ENCODE data around the gene CLEC16A. TPM values are rescaled to one million over a fixed set of nuclear protein-coding genes. Genes with fewer than 3 reads are reported as not detected.

CLEC16A gene
- total and polyA plus RNA-seq, 2 experiments from 2014 or later = 9.9 to 24.1 TPM

- TF ChIP-seq CREB1 (CRISPR knock-in tag; IDR thresholded peaks at IDR 0.05; ENCODE audit: low read depth) = no peak
- TF ChIP-seq CTCF (conservative IDR thresholded peaks at IDR 0.05; ENCODE audit: low read depth in 2 of 2) = no peak
- no peak for TF ChIP-seq EZH2 (IDR thresholded peaks at IDR 0.05; ENCODE audit: low read depth, unreplicated experiment)
- no peak for TF ChIP-seq JUNB (IDR thresholded peaks at IDR 0.05; ENCODE audit: unreplicated experiment)
- TF ChIP-seq EZH2phosphoT487 (IDR thresholded peaks at IDR 0.05; ENCODE audit: unreplicated experiment) = no peak
- no peak for TF ChIP-seq ZNF114 (CRISPR knock-in tag; IDR thresholded peaks at IDR 0.05)
Measured at GRCh38 chr16:11138769-11139325, 194.5 kb downstream of the CLEC16A start (continued).

DNA sequence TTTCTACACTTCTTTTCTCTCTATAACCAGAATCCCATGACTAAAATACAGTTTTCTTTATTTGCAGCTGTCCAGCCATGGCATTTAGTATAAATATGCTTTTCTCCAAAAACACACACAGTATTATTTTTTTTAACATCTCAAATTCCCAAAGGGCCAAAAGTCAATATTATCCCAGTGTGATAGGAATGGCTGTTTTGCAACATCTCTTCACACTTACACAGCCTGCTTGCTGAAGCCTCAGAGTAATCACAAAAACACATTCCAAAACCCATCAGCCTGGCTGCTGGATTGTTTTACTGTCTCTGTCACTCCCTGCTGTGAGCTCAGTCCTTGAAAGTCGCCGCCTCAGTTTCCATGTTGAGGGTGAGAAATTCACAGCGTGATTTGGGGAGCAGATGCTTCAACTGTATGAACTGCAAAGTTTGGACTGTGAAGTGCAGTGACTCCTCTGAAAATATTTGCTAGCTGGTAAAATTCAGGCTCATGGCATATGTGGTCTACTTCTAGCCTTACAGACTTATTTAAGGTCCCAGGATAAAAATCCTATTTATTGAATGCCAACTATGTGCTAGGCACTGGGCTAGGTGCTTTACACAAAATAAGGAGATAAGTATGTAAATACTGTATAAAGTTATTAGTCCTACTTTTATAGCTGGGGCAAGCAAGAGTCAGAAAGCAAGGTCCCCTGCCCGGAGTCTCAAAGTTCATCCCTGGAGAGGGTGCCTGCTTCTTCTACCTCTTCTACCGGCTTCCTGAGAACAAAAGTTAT is 195.1 kb downstream of the CLEC16A start:
- no peak overlapping the region; the same call in 1 of the 2 replicates for H3K27ac ChIP-seq (ENCODE audit: low read depth)
- no peaks in the 10 kb centered on the region for H4K20me1 ChIP-seq (replicated peaks; ENCODE audit: insufficient read depth)
- no peaks in the 10 kb centered on the region; the same call in 1 of the 2 replicates for H3K4me1 ChIP-seq (ENCODE audit: insufficient read depth)
- no peak overlapping the region for H3K4me2 ChIP-seq
- Mint-ChIP-seq H3K4me1 (peaks cover 26% of the 10 kb centered on the region), H3K36me3 (ENCODE audit: low read depth) (no peaks in the 10 kb centered on the region), H3K4me3 (no peak overlapping the region), H3K9me3 (no peaks in the 10 kb centered on the region), H3K27me3 (ENCODE audit: insufficient read depth, low read depth, poor library complexity) (no peaks in the 10 kb centered on the region), H3K27ac (no peak overlapping the region; the same call in 1 of the 2 replicates)
- H2AFZ ChIP-seq = no peak overlapping the region
- DNase-seq (ENCODE audit: low spot score) (no peak), ATAC-seq (no peak)
- H3K36me3 ChIP-seq (ENCODE audit: insufficient read depth) = no peaks in the 10 kb centered on the region; the same call in 1 of the 2 replicates
- no peaks in the 10 kb centered on the region for H3K27me3 ChIP-seq (ENCODE audit: insufficient read depth)
- H3F3A ChIP-seq (replicated peaks; ENCODE audit: low read depth) = no peaks in the 10 kb centered on the region
- H3K79me2 ChIP-seq (replicated peaks; ENCODE audit: insufficient read depth) = no peaks in the 10 kb centered on the region
- H3K4me3 ChIP-seq = no peak overlapping the region
- H3K9me2 ChIP-seq (ENCODE audit: insufficient read depth) = peaks cover 3% of the 10 kb centered on the region; the same call in 1 of the 2 replicates
- TF ChIP-seq, protein P1, sequence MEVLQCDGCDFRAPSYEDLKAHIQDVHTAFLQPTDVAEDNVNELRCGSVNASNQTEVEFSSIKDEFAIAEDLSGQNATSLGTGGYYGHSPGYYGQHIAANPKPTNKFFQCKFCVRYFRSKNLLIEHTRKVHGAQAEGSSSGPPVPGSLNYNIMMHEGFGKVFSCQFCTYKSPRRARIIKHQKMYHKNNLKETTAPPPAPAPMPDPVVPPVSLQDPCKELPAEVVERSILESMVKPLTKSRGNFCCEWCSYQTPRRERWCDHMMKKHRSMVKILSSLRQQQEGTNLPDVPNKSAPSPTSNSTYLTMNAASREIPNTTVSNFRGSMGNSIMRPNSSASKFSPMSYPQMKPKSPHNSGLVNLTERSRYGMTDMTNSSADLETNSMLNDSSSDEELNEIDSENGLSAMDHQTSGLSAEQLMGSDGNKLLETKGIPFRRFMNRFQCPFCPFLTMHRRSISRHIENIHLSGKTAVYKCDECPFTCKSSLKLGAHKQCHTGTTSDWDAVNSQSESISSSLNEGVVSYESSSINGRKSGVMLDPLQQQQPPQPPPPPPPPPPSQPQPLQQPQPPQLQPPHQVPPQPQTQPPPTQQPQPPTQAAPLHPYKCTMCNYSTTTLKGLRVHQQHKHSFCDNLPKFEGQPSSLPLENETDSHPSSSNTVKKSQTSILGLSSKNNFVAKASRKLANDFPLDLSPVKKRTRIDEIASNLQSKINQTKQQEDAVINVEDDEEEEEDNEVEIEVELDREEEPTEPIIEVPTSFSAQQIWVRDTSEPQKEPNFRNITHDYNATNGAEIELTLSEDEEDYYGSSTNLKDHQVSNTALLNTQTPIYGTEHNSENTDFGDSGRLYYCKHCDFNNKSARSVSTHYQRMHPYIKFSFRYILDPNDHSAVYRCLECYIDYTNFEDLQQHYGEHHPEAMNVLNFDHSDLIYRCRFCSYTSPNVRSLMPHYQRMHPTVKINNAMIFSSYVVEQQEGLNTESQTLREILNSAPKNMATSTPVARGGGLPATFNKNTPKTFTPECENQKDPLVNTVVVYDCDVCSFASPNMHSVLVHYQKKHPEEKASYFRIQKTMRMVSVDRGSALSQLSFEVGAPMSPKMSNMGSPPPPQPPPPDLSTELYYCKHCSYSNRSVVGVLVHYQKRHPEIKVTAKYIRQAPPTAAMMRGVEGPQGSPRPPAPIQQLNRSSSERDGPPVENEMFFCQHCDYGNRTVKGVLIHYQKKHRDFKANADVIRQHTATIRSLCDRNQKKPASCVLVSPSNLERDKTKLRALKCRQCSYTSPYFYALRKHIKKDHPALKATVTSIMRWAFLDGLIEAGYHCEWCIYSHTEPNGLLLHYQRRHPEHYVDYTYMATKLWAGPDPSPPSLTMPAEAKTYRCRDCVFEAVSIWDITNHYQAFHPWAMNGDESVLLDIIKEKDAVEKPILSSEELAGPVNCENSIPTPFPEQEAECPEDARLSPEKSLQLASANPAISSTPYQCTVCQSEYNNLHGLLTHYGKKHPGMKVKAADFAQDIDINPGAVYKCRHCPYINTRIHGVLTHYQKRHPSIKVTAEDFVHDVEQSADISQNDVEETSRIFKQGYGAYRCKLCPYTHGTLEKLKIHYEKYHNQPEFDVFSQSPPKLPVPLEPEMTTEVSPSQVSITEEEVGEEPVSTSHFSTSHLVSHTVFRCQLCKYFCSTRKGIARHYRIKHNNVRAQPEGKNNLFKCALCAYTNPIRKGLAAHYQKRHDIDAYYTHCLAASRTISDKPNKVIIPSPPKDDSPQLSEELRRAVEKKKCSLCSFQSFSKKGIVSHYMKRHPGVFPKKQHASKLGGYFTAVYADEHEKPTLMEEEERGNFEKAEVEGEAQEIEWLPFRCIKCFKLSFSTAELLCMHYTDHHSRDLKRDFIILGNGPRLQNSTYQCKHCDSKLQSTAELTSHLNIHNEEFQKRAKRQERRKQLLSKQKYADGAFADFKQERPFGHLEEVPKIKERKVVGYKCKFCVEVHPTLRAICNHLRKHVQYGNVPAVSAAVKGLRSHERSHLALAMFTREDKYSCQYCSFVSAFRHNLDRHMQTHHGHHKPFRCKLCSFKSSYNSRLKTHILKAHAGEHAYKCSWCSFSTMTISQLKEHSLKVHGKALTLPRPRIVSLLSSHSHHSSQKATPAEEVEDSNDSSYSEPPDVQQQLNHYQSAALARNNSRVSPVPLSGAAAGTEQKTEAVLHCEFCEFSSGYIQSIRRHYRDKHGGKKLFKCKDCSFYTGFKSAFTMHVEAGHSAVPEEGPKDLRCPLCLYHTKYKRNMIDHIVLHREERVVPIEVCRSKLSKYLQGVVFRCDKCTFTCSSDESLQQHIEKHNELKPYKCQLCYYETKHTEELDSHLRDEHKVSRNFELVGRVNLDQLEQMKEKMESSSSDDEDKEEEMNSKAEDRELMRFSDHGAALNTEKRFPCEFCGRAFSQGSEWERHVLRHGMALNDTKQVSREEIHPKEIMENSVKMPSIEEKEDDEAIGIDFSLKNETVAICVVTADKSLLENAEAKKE (CRISPR knock-in tag; IDR thresholded peaks at IDR 0.05) = no peak
- no peak for TF ChIP-seq CTCF (conservative IDR thresholded peaks at IDR 0.05; ENCODE audit: low read depth in 2 of 2)
- no peak for TF ChIP-seq CREB1 (CRISPR knock-in tag; IDR thresholded peaks at IDR 0.05; ENCODE audit: low read depth)
- TF ChIP-seq, protein P2, sequence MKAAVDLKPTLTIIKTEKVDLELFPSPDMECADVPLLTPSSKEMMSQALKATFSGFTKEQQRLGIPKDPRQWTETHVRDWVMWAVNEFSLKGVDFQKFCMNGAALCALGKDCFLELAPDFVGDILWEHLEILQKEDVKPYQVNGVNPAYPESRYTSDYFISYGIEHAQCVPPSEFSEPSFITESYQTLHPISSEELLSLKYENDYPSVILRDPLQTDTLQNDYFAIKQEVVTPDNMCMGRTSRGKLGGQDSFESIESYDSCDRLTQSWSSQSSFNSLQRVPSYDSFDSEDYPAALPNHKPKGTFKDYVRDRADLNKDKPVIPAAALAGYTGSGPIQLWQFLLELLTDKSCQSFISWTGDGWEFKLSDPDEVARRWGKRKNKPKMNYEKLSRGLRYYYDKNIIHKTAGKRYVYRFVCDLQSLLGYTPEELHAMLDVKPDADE (IDR thresholded peaks at IDR 0.05) = no peak
- no peak for TF ChIP-seq STAT1 (IDR thresholded peaks at IDR 0.05; ENCODE audit: unreplicated experiment)
- no peak for TF ChIP-seq ZNF331 (CRISPR knock-in tag; IDR thresholded peaks at IDR 0.05; ENCODE audit: low read depth)
- no peak for TF ChIP-seq EZH2phosphoT487 (IDR thresholded peaks at IDR 0.05; ENCODE audit: unreplicated experiment)
- TF ChIP-seq JUNB (IDR thresholded peaks at IDR 0.05; ENCODE audit: unreplicated experiment) = no peak
- no peak for TF ChIP-seq ZNF114 (CRISPR knock-in tag; IDR thresholded peaks at IDR 0.05)
- no peak for TF ChIP-seq POLR2AphosphoS5 (IDR thresholded peaks at IDR 0.05; ENCODE audit: low read depth)
- no peak for TF ChIP-seq EZH2 (IDR thresholded peaks at IDR 0.05; ENCODE audit: low read depth, unreplicated experiment)

Data from GM23338 (cell line).